Measurements from ENCODE around the gene ANKRD30A.
"Not testable (repeated sequence)": the region's sequence is repeated elsewhere in the genome, so short reads cannot be mapped to it uniquely, and the experiment has no call there.

The ANKRD30A gene

GRCh38 chr10:37125191-37125732 lies at the start of gene ANKRD30A:
TSS of gene ANKRD30A (plus strand) at chr10:37125598. CDS start at chr10:37125788, 190 bp downstream.
- no peak for DNase-seq

GRCh38 chr10:37076083-37076482 lies 49.3 kb upstream of the ANKRD30A start:
- DNase-seq, result not testable (repeated sequence)

GRCh38 chr10:37095792-37096573 lies 29.4 kb upstream of the ANKRD30A start:
- DNase-seq, result no peak

GRCh38 chr10:37101261-37101660 lies 24.1 kb upstream of the ANKRD30A start:
- DNase-seq, result no peak

- no peak for DNase-seq
These were observed 16.4 kb upstream of the ANKRD30A start for GRCh38 chr10:37109000-37109399.

DNA sequence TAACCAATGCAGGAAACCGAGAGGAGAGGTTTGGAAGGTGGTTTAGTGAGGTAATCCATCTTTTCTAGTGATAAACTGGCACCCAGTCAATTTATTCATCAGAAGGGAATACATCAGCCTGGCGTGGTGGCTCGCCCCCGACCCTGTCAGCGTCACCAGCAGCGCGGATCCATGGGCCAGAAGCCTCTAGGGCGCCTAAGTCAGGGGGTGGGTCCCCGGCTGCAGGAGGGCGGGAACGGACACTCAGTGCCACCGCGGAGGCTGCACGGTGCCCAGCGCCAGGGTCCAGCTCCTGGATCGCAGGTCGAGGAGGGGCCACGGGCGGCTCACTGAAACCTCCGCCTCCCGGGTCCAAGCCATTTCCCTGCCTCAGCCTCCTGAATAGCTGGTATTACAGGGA lies 866 bp upstream of the ANKRD30A start:
- DNase-seq, result no peak

- DNase-seq, result no peak
These were observed 523 bp downstream of the ANKRD30A start for GRCh38 chr10:37125921-37126320.

- DNase-seq, result no peak
These were observed 21.0 kb downstream of the ANKRD30A start for GRCh38 chr10:37146443-37146842.

- DNase-seq, result not testable (repeated sequence)
These were observed 37.0 kb downstream of the ANKRD30A start for GRCh38 chr10:37162430-37162829.

GRCh38 chr10:37171945-37172344 lies 46.5 kb downstream of the ANKRD30A start:
- DNase-seq, result not testable (repeated sequence)

DNA sequence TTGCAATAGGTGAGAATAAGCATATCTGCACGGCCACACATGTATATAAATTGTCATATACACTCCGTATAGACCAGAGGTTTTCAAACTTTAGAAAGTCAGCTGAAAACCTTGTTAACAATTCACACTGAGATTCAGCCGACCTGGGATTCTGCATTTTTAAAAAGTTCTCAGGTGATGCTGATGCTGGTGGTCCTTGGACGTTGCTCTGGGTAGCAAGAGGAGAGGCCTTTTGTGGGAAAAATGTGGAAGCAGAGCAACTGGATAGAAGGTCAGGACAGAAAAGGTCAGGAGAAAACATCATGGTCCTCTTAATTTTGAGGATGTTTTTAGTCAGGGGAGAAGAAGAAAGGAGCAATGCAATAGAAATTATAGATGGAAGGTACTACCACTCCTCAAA lies 52.9 kb downstream of the ANKRD30A start:
- DNase-seq, result not testable (repeated sequence)

- DNase-seq, result not testable (repeated sequence)
These were observed 57.3 kb downstream of the ANKRD30A start for GRCh38 chr10:37182719-37183118.

DNA sequence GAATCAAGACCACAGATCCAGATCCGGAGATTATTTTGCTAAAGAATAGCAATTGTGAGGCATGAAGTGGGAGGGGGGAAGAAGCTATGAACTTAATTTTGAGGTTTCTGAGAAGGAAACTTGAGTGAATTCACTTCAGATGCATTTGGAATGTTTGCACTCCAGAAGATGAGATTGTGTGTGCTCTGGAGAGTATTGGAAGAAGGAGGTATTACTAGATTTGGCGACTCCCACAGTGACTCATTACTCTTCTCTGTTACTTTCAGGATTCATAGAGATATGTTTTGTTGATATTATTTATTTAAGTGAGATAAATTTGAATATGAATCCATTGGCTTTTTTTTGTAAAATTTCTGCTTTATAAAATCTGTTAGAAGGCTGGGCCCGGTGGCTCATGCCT lies 80.7 kb downstream of the ANKRD30A start:
- no peak for DNase-seq

DNA sequence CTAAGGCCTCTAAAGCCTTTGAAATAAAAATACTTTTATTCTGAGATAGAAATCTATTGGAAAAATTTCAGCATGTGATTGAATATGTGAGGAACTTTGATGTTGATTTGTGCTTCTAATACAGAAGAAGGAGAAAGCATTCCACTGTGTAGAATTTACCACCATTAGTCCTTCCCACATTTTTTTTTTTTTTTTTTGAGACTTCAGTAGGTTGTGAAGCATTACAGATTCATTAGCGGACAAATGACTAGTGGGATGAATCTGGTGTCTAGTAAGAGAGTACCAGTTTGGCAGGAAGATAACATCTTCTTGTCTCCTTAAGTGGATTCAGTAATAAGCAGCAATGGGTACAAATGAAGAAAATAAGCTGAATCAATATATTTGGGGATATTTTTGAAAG lies 95.5 kb downstream of the ANKRD30A start:
- DNase-seq, result no peak

- no peak for DNase-seq
These were observed 96.6 kb downstream of the ANKRD30A start for GRCh38 chr10:37222046-37222445.

GRCh38 chr10:37225163-37225562 lies 99.8 kb downstream of the ANKRD30A start:
- no peak for DNase-seq

- no peak for DNase-seq
These were observed 101.1 kb downstream of the ANKRD30A start for GRCh38 chr10:37226524-37226923.

- DNase-seq, result no peak
These were observed 109.3 kb downstream of the ANKRD30A start for GRCh38 chr10:37234692-37235091.

GRCh38 chr10:37236093-37236492 lies 110.7 kb downstream of the ANKRD30A start:
- no peak for DNase-seq

GRCh38 chr10:37240223-37240622 lies 114.8 kb downstream of the ANKRD30A start:
- no peak for DNase-seq

DNA sequence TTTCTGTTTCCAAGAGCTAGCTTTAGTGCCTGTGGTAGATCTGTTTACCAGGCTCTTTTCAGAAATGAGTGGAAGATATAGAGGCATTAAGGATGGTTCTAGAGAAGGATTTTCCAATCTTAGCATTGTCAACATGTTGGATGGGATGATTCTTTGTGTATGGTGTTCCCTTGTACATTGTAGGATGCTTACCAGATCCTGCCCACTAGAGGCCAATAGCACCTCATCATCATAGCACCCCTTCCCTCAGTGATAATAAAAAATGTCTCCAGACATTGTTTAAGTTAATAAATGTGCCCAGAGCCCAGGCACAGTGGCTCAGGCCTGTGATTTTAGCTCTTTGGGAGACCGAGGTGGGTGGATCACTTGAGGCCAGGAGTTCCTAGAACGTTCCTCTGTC lies 121.2 kb downstream of the ANKRD30A start:
- DNase-seq, result no peak

DNA sequence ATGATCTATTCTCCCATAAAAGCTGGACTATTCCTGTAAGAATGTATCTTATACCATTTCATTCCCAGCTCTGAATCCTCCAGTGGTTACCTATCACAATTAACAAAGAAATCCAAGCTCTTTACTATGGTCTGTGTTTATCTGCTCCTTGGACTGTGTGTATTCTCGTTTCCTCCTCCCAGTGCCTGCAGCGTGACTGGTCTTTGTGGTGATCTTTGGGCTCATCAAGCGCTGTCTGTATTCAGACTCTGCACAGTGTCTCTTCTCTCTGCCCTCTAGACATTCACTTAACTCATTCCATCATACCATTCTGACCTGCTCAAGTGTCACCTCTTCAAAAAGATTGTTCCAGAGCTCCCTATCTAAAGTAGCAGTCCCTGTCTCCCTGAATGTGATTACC lies 130.4 kb downstream of the ANKRD30A start:
- DNase-seq, result not testable (repeated sequence)

- DNase-seq, result no peak
These were observed 137.9 kb downstream of the ANKRD30A start for GRCh38 chr10:37263304-37263703.

DNA sequence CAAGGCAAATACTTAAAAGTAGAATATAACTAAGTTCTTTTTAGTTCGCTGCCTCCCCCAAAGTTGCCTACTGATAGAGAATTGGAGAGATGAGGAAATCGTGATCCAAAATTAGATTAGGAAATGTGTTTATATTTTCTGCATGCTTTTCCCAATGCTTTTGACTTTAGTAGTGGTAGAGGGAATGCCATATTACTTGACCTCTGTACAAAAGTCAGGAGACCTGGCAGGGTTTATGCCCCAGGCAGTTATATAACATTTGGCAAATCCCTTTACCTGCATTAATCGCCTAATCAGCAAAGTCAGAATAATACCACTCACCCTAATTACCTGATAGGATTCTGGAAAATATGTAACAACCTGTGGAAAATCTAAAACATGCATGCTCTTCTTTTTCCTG lies 142.9 kb downstream of the ANKRD30A start:
- DNase-seq, result no peak

Measured in NCI-H1105 (cell line).